ENCODE data around the gene CEBPB.
"Not testable (repeated sequence)": the region's sequence is repeated elsewhere in the genome, so short reads cannot be mapped to it uniquely, and the experiment has no call there.

The CEBPB gene

DNA sequence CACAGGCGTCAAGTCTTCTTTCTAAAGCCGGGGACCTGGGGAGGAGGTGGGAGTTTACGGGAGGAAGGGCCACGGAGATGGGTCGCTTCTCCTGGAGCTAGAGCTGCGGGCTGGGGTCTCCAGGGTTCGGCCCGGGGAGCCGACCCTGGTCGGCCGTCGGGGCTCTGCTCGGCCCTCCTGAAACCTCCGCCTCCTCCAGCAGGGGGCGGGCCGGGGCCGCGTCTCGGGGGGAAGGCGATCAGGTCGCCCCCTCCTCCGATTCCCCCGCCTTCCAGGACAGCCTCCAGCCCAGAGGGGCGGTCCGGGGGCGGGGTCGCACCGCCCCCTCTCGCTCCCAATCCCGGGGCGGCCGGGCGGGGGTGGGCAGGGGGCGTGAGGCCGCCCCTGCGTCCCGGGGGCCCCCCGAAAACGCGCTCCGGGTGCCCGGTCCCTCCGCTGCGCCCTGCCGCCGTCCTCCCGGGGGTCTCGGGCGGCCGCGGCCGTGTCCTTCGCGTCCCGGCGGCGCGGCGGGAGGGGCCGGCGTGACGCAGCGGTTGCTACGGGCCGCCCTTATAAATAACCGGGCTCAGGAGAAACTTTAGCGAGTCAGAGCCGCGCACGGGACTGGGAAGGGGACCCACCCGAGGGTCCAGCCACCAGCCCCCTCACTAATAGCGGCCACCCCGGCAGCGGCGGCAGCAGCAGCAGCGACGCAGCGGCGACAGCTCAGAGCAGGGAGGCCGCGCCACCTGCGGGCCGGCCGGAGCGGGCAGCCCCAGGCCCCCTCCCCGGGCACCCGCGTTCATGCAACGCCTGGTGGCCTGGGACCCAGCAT is at the start of gene CEBPB:
CEBPB (plus strand) TSS at position 580 of the 814 bp plus-strand sequence; CDS start at position 784, 204 bp downstream.
- DNase-seq (ENCODE audit: low read depth, low spot score): peak; percentile 63

GRCh38 chr20:50141018-50141675 is 49.5 kb upstream of the CEBPB start:
- DNase-seq (ENCODE audit: low read depth, low spot score): no peak

DNA sequence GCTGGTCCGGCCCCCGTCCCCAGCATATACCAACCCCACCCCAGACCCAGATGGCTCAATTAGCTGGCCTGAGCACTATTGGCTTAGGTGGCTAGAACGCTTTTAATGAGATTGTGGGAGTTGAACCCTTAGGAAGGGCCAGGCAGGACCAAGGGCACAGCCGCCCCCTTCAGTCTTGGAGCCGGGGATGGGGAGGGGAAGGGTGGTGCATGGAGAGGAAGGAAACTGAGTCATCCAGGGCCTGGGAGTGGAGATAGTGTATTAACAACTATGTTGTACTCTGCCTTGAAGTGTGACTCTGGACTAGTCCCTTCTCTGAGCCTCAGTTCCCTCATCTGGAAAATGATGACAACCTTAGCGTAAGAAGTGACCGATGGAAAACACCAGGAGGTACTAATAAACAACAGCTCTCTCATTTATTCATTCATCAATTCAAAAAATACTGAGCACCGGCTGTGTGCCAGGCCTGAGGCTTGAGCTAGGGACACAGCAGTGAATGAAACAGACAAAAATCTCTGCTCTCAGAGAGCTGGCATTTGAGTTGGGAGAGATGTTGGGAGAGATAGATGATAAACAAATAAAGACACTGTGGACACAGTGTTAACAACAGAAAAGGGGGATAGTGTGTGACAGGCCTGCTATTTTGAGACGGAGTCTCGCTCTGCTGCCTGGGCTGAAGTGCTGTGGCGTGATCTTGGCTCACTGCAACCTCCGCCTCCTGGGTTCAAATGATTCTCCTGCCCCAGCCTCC is 48.6 kb upstream of the CEBPB start:
- DNase-seq (ENCODE audit: low read depth, low spot score): no peak

- DNase-seq (ENCODE audit: low read depth, low spot score): no peak
These were observed 47.8 kb upstream of the CEBPB start for GRCh38 chr20:50142812-50143211.

GRCh38 chr20:50144362-50144761 is 46.3 kb upstream of the CEBPB start:
- no peak for DNase-seq (ENCODE audit: low read depth, low spot score)

DNA sequence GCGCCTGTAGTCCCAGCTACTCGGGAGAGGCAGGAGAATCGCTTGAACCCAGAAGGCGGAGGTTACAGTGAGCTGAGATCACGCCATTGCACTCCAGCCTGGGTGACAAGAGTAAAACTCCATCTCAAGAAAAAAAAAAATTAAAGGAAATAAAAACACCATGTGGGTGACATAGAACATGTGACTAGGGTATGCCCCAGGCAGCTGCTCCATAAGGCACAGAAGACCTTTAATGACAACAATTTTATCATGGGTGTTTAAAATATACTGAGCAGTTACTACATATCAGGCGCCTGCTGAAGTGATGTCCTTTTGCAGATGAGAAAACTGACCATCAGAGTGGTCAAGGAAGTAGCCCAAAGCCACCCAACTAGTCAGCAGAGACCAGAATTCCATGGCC is 45.1 kb upstream of the CEBPB start:
- no peak for DNase-seq (ENCODE audit: low read depth, low spot score)

DNA sequence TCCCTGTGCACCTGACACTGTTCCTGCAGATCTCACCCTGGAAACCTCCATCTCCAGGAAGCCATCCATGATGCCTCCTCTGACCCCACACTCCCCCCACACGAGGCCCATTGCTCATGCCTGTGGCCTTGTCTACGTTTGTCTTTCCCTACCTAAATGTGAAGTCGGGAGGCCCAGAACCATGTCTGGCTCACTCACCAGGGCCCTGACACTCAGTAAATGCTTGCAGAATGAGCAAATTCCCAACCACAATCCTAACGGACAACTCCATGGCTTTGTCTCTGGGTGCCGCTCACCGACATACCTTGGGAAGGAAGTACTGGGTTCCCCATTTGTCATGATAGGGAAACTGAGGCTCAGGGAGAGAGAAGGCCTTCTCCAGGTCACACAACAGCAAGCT is 44.4 kb upstream of the CEBPB start:
- DNase-seq (ENCODE audit: low read depth, low spot score): no peak

- peak; percentile 68 for DNase-seq (ENCODE audit: low read depth, low spot score)
These were observed 43.6 kb upstream of the CEBPB start for GRCh38 chr20:50146732-50147662.

DNA sequence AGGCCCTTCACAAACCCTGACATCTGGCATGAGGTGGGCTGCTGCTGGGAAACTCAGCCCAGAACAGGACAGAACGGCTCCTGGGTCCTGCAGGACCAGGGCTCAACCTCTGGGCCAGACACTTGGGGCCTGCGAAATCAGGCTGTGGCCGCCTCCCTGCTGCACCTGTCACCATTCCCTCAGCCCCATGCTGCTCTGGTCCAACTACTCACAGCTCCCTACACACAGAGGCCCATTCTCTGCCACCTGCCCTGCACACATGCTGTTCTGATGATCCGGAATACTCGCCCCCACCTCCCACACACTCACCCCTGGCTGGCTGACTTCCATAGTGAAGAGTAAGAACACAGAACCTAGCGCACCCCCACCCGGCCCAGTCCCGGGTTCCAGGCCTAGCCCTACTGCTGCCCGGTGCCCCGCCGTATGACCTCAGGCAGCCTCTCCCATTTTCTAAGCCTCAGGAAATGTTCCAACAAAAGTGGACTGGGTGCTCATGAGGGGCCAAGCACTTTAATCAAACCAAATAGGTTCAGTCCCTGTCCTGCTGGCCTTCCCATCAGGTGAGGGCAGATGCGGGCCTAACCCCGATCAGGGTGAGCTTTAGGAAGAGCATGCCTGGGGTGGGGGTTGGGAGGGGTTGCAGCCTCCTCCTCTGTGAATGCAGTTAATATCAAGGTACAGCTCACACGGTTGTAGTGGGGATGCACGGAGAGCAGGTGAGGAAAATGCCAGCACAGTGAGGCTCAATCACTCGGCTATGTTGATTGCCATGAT is 41.0 kb upstream of the CEBPB start:
- no peak for DNase-seq (ENCODE audit: low read depth, low spot score)

GRCh38 chr20:50151034-50151743 is 39.4 kb upstream of the CEBPB start:
- DNase-seq (ENCODE audit: low read depth, low spot score): no peak

DNA sequence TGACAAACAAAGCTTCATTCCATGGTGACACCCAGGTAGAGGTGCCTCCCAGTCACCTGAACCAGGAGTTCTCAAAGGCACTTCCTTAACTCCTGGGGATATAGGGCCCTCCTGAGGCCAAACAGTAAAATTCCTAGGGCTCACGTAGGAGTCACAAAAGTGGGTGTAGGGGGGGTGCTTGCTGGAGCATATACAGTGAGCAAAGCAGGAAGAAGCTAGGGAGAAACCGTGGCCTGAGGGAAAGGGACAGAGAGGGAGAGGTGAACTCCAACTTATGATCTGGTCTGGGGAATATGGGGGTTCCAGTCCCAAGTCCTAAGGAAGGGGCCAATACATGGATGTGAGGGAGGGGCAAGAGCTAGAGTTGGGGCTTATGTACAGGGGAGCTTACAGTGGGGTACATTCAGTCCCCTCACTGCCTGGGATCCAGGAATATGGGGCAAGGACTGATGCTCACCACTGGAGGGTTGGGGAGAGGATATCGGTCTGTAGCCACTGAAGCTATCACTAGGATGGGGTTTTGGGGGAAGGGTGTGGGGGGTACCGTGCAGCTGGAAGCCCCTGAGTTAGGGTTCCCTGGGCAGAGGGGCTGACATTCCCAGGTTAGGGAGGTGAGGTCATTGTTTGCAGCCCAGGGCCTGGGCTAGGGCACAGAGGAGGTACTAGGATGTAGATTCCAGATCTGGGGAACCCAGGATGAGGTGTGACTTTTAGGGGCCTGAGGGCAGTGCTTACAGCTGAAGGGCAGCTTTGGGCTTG is 38.1 kb upstream of the CEBPB start:
- DNase-seq (ENCODE audit: low read depth, low spot score): no peak

- DNase-seq (ENCODE audit: low read depth, low spot score): no peak
These were observed 37.5 kb upstream of the CEBPB start for GRCh38 chr20:50153153-50153499.

- DNase-seq (ENCODE audit: low read depth, low spot score): peak; percentile 62
These were observed 36.9 kb upstream of the CEBPB start, which contains the start of gene PEDS1 for GRCh38 chr20:50153500-50154377. Gene PEDS1 (minus strand): TSS chr20:50153723. CDS start chr20:50153637, 86 bp downstream.

DNA sequence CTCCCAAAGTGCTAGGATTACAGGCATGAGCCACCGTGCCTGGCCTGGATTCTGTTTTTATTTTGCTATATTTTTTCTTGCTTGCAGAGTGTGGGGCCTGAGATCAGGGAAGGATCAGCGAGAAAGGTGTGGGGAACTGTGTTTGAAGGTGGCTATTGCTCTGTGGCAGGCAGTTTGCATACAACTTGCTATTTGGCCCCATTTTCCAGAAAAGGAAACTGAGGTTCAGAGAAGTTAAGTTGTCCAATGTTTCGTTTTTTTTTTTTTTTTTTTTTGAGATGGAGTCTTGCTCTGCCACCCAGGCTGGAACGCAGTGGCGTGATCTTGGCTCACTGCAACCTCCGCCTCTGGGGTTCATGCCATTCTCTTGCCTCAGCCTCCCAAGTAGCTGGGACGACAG is 29.1 kb upstream of the CEBPB start:
- DNase-seq (ENCODE audit: low read depth, low spot score): not testable (repeated sequence)

DNA sequence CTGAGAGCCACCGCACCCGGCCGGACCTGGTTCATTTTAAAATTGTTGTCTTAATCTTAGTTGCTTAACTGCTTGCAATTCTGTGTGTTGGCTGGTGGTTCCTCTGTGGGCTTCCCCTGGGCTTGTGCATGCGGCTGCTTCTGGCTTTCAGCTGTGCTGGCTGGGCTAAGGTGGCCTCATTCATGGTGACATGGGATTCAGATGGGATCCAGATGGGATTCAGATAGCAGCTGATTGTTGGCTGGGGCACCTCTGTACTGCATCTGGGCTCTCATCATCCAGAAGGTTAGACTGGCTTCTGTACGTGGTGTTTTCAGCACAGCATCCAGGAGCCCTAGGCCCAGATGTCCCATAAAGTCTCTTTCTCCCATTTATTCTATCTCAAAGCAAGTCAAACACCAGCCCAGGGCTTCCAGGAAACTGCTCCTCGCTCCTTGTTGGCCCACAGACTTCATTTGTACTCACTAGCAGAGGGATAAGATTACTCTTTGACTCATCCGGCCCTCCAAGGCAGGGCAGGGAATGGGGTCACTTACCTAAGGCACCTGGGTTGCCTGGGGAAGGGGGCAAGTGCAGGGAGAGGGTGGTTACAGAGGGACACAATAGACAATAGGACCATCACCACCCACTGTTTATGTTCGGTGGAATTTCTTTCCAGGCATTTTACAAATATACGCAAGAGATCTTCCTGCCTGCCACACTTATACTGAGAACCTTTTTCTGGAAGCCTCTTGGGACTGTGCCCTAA is 26.9 kb upstream of the CEBPB start:
- DNase-seq (ENCODE audit: low read depth, low spot score): no peak

GRCh38 chr20:50165684-50166554 is 24.7 kb upstream of the CEBPB start:
- peak; percentile 49 for DNase-seq (ENCODE audit: low read depth, low spot score)

Measured in activated CD4-positive, CD25-positive, alpha-beta regulatory T cell treated with anti-CD3 and anti-CD28 coated beads, Interleukin-2, amount 50 U/mL, for 16 hours (primary cell).